Measurements from ENCODE around the gene PTGES.
"Not testable (repeated sequence)": the region's sequence is repeated elsewhere in the genome, so short reads cannot be mapped to it uniquely, and the experiment has no call there.

Gene PTGES

GRCh38 chr9:129751841-129752801 lies 721 bp downstream of the PTGES start:
- Histone ChIP-seq H3K4me1 (peaks cover 0 to 17% (median 14%) of the 10 kb centered on the region in 4 donors), H3K36me3 (no peaks in the 10 kb centered on the region), H3K27me3 (peaks cover 0 to 20% of the 10 kb centered on the region in 2 donors), H3K27ac (peak overlapping the region in 1 of 2 donors; percentile 6), H3K4me3 (peak overlapping the region; percentile 30 to 33), H3K9me3 (no peaks in the 10 kb centered on the region)
- DNase-seq = no peak
- intact Hi-C loops (cut with DNase I; ENCODE audit: low total_unique reads) = no loop called here
- TF ChIP-seq CTCF (IDR thresholded peaks at IDR 0.05) = no peak

- Histone ChIP-seq H3K36me3 (no peaks in the 10 kb centered on the region), H3K27ac (no peak overlapping the region), H3K4me1 (peaks cover 0 to 17% (median 14%) of the 10 kb centered on the region in 4 donors), H3K9me3 (no peaks in the 10 kb centered on the region), H3K4me3 (no peak overlapping the region), H3K27me3 (peaks cover 0 to 20% of the 10 kb centered on the region in 2 donors)
- no peak for TF ChIP-seq CTCF (IDR thresholded peaks at IDR 0.05)
- DNase-seq = no peak
- intact Hi-C loops (cut with DNase I; ENCODE audit: low total_unique reads) = no loop called here
Observed at GRCh38 chr9:129750013-129750638, 2.7 kb downstream of the PTGES start.

DNA sequence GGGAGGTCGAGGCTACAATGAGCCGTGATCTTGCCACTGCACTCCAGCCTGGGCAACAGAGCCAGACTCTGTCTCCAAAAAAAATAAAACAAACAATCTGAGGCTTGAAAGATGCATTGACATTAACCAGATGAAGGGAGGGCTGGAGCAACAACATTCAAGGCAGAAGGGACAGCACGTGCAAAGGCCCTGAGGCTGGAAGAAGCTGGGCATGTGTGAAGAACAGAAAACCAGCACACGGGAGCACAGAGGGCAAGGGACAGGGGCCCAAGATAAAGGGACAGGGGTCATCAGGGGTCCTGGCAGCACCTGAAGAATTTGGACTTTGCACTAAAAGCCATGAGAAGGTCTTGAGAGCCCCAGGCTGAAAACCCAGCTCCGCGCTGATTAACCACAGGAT lies 3.3 kb downstream of the PTGES start:
- intact Hi-C loops (cut with DNase I; ENCODE audit: low total_unique reads) = no loop called here

DNA sequence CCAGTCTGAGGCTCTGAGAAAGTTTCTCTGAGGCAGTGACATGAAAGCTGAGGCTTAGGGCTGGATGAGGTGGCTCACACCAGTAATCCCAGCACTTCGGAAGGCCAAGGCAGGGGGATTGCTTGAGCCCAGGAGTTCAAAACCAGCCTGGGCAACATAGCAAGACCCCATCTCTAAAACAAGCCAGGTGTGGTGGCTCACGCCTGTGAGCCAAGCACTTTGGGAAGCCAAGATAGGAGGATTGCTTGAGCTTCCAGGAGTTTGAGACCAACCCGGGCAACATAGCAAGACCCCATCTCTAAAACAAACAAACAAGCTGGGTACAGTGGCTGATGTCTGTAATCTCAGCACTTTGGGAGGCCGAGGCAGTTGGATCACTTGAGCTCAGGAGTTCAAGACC lies 3.8 kb downstream of the PTGES start:
- H3K27me3 ChIP-seq = peaks cover 0 to 20% of the 10 kb centered on the region in 2 donors
- H3K36me3 ChIP-seq; H3K27ac ChIP-seq; DNase-seq; H3K9me3 ChIP-seq; H3K4me3 ChIP-seq; intact Hi-C loops (cut with DNase I; ENCODE audit: low total_unique reads): not testable (repeated sequence)
- peaks cover 0 to 17% (median 14%) of the 10 kb centered on the region in 4 donors for H3K4me1 ChIP-seq

More for the DNA sequence above, 3.3 kb downstream of the PTGES start:
- no peaks in the 10 kb centered on the region for H3K36me3 ChIP-seq
- no peak overlapping the region for H3K27ac ChIP-seq
- H3K27me3 ChIP-seq = peaks cover 0 to 20% of the 10 kb centered on the region in 2 donors
- H3K4me1 ChIP-seq = peaks cover 0 to 17% (median 14%) of the 10 kb centered on the region in 4 donors
- DNase-seq = no peak
- H3K4me3 ChIP-seq = no peak overlapping the region
- no peaks in the 10 kb centered on the region for H3K9me3 ChIP-seq
- TF ChIP-seq CTCF (IDR thresholded peaks at IDR 0.05) = no peak

GRCh38 chr9:129748249-129748648 lies 4.6 kb downstream of the PTGES start:
- H3K36me3 ChIP-seq = no peaks in the 10 kb centered on the region
- no peak for DNase-seq
- H3K27me3 ChIP-seq = peaks cover 0 to 20% of the 10 kb centered on the region in 2 donors
- intact Hi-C loops (cut with DNase I; ENCODE audit: low total_unique reads) = no loop called here
- H3K27ac ChIP-seq = no peak overlapping the region
- TF ChIP-seq CTCF (IDR thresholded peaks at IDR 0.05) = no peak
- H3K4me1 ChIP-seq = peaks cover 0 to 15% (median 14%) of the 10 kb centered on the region in 4 donors
- H3K4me3 ChIP-seq = no peak overlapping the region
- H3K9me3 ChIP-seq = no peaks in the 10 kb centered on the region

All from tibial artery (tissue), 4 donors.